Hepatocyte (in vitro differentiated cells): ENCODE results near the gene ORM2. TPM values are rescaled to one million over a fixed set of nuclear protein-coding genes. Genes with fewer than 3 reads are reported as not detected.
"Not testable (repeated sequence)": the region's sequence is repeated elsewhere in the genome, so short reads cannot be mapped to it uniquely, and the experiment has no call there.

Experiments used
- DNase-seq: peaks from one replicate; pipeline ENCODE4 v3.0.0-alpha.2; 2016; ENCODE audit warnings: low spot score
- H2AFZ ChIP-seq: fragments of 200-600 bp; sonication (generic); 2 replicates; pipeline ENCODE4 v1.6.0; 2016; ENCODE audit warnings: antibody characterized with exemption, mild to moderate bottlenecking
- H3K27ac ChIP-seq: fragments of 200-600 bp; sonication (generic); 2 replicates; pipeline ENCODE4 v1.5.1; 2016; ENCODE audit warnings: mild to moderate bottlenecking
- H3K27me3 ChIP-seq: fragments of 200-600 bp; sonication (generic); 2 replicates; pipeline ENCODE4 v1.6.1; 2016
- H3K36me3 ChIP-seq: fragments of 200-600 bp; sonication (generic); replicated peaks from 2 replicates; pipeline ENCODE4 v1.5.1; 2016; ENCODE audit warnings: low read depth; ENCODE audit not compliant: insufficient read depth
- H3K4me1 ChIP-seq: fragments of 200-600 bp; sonication (generic); 2 replicates; pipeline ENCODE4 v1.5.1; 2016; ENCODE audit warnings: mild to moderate bottlenecking, moderate library complexity; ENCODE audit not compliant: insufficient read depth
- H3K4me2 ChIP-seq: fragments of 200-600 bp; sonication (generic); 2 replicates; pipeline ENCODE4 v1.6.0; 2016
- H3K4me3 ChIP-seq: fragments of 200-600 bp; sonication (generic); 2 replicates; pipeline ENCODE4 v1.5.1; 2016; ENCODE audit warnings: mild to moderate bottlenecking
- H3K79me2 ChIP-seq: fragments of 200-600 bp; sonication (generic); 2 replicates; pipeline ENCODE4 v1.6.0; 2017; ENCODE audit warnings: mild to moderate bottlenecking
- H3K9me2 ChIP-seq: fragments of 200-600 bp; sonication (generic); replicated peaks from 2 replicates; pipeline ENCODE4 v1.6.0; 2017; ENCODE audit warnings: mild to moderate bottlenecking; ENCODE audit not compliant: insufficient read depth
- H3K9me3 ChIP-seq: fragments of 200-600 bp; sonication (generic); 2 replicates; pipeline ENCODE4 v1.5.1; 2016; ENCODE audit warnings: low read depth, mild to moderate bottlenecking
- H4K20me1 ChIP-seq: fragments of 200-600 bp; sonication (generic); 2 replicates; pipeline ENCODE4 v1.6.0; 2016; ENCODE audit warnings: mild to moderate bottlenecking; ENCODE audit not compliant: insufficient read depth, poor library complexity, severe bottlenecking
- EZH2 ChIP-seq: fragments of 200-600 bp; sonication (generic); IDR thresholded peaks from 2 replicates; pipeline ENCODE4 v1.6.1; 2016; ENCODE audit warnings: antibody characterized with exemption, mild to moderate bottlenecking, borderline replicate concordance
- EZH2phosphoT487 ChIP-seq: fragments of 200-600 bp; sonication (generic); IDR thresholded peaks from one replicate; pipeline ENCODE4 v1.6.1; 2018; ENCODE audit warnings: antibody characterized with exemption, mild to moderate bottlenecking, low read depth, moderate library complexity; ENCODE audit not compliant: unreplicated experiment, severe bottlenecking
- WGBS: methylation state at CpG from one replicate; pipeline ENCODE4 v1.1.6; 2016; ENCODE audit warnings: low lambda C conversion rate; ENCODE audit errors: missing lambda C conversion rate; 5-methylcytosine and 5-hydroxymethylcytosine counted together
- polyA plus RNA-seq: library from polyadenylated mRNA; unstranded; fragments of >200 nt; fragmentation: Nextera tagmentation; extraction: Ambion mirVana; gene quantifications from 2 replicates; pipeline ENCODE4 v1.2.1, GENCODE V29; 2016
- total RNA-seq: library from RNA; depleted of rRNA; stranded (reverse); fragments of >200 nt; gene quantifications from 2 replicates; pipeline ENCODE4 v1.2.3, GENCODE V29; 2014
- TF ChIP-seq, protein P1 (sequence below): fragments of 200-600 bp; sonication (generic); IDR thresholded peaks from 2 replicates; pipeline ENCODE4 v1.5.1; 2016; ENCODE audit warnings: antibody characterized with exemption, mild to moderate bottlenecking; ENCODE audit not compliant: poor library complexity

ORM2 gene
- total and polyA plus RNA-seq, 2 experiments from 2014 or later: 52.0 to 136 TPM

DNA sequence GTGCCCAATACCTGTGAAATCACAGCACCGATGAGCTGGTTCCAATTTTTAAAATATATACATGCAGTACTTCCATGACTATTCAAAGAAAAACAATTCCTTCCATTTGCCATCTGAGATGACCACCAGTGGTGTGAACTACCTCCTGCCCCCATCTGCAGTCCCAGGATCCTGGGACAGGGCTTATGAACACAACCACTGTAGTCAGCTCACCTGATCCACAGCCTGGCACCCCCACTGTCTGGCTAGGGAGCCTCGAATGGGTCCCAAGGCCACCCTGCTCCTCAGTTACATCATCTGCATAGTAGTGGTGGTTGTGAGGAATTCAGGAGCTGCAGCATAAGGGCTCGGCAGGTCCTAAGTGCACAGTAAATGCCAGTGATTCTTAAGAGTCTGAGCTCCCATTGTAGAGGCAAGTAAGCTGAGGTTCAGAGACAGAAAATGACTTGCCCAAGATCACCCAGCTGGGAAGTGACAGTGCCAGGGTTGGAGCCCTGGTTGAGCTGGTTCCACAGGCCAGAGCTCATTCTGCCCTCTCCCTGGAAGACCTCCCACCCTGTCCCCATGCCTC, 3.9 kb upstream of the ORM2 start:
- H3K4me3 ChIP-seq, H3K27me3 ChIP-seq, H3K9me3 ChIP-seq, H3K79me2 ChIP-seq, H3K4me2 ChIP-seq, H3K27ac ChIP-seq, H4K20me1 ChIP-seq, H3K9me2 ChIP-seq, H2AFZ ChIP-seq, H3K36me3 ChIP-seq: not testable (repeated sequence)
- 79% methylated on average over 3 of the region's 3 CpGs for WGBS
- peaks cover 19% of the 10 kb centered on the region for H3K4me1 ChIP-seq
- peak; percentile 48 for DNase-seq

GRCh38 chr9:114327749-114328148, 1.9 kb upstream of the ORM2 start:
- H3K4me3 ChIP-seq: no peak overlapping the region
- TF ChIP-seq EZH2phosphoT487: no peak
- TF ChIP-seq, protein P1, sequence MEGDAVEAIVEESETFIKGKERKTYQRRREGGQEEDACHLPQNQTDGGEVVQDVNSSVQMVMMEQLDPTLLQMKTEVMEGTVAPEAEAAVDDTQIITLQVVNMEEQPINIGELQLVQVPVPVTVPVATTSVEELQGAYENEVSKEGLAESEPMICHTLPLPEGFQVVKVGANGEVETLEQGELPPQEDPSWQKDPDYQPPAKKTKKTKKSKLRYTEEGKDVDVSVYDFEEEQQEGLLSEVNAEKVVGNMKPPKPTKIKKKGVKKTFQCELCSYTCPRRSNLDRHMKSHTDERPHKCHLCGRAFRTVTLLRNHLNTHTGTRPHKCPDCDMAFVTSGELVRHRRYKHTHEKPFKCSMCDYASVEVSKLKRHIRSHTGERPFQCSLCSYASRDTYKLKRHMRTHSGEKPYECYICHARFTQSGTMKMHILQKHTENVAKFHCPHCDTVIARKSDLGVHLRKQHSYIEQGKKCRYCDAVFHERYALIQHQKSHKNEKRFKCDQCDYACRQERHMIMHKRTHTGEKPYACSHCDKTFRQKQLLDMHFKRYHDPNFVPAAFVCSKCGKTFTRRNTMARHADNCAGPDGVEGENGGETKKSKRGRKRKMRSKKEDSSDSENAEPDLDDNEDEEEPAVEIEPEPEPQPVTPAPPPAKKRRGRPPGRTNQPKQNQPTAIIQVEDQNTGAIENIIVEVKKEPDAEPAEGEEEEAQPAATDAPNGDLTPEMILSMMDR: no peak
- no peak for TF ChIP-seq EZH2
- H3K4me1 ChIP-seq: peaks cover 19% of the 10 kb centered on the region
- peaks cover 2% of the 10 kb centered on the region for H3K79me2 ChIP-seq
- H3K9me3 ChIP-seq: no peaks in the 10 kb centered on the region
- no peaks in the 10 kb centered on the region for H3K27me3 ChIP-seq
- peak overlapping the region; percentile 72 for H3K27ac ChIP-seq
- WGBS: 93% methylated on average over 8 of the region's 8 CpGs
- no peaks in the 10 kb centered on the region for H3K36me3 ChIP-seq
- H3K4me2 ChIP-seq: no peak overlapping the region
- H3K9me2 ChIP-seq: no peaks in the 10 kb centered on the region
- peak overlapping the region; percentile 13 for H2AFZ ChIP-seq
- no peaks in the 10 kb centered on the region for H4K20me1 ChIP-seq
- peak; percentile 53 for DNase-seq

- DNase-seq: peak; percentile 64
- 78% methylated on average over 10 of the region's 10 CpGs for WGBS
- not testable (repeated sequence) for H3K36me3 ChIP-seq, H3K4me3 ChIP-seq, H3K79me2 ChIP-seq, H3K9me2 ChIP-seq, H3K9me3 ChIP-seq, H4K20me1 ChIP-seq, H3K27me3 ChIP-seq
- Histone ChIP-seq H2AFZ (peak overlapping the region; percentile 13), H3K4me1 (peaks cover 19% of the 10 kb centered on the region), H3K27ac (peak overlapping the region; percentile 72), H3K4me2 (peak overlapping the region; percentile 0)
Observed at GRCh38 chr9:114328357-114328820, 1.3 kb upstream of the ORM2 start.

- Histone ChIP-seq H3K4me2 (peak overlapping the region; percentile 0), H3K4me1 (peaks cover 19% of the 10 kb centered on the region), H3K27ac (peak overlapping the region; percentile 72)
- H3K9me2 ChIP-seq, H2AFZ ChIP-seq, H3K4me3 ChIP-seq, H3K9me3 ChIP-seq, H3K36me3 ChIP-seq, H3K79me2 ChIP-seq, H4K20me1 ChIP-seq, H3K27me3 ChIP-seq: not testable (repeated sequence)
- peak; percentile 49 for DNase-seq
- 91% methylated on average over 11 of the region's 12 CpGs for WGBS
Observed at GRCh38 chr9:114328937-114329624, 588 bp upstream of the ORM2 start.

DNA sequence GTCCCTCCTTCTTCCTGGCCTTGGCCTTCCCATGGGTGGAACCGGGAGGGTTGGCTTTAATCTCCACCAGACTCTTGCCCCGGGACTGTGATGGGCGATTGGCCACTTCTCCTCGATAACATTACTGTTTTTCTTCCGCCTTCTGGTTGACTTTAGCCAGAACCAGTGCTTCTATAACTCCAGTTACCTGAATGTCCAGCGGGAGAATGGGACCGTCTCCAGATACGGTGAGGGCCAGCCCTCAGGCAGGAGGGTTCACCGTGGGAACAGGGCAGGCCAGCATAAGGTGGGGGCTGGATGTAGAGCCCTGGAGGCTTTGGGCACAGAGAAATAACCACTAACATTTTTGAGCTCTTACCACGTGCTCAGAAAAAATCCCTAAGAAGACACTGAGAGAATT, 967 bp downstream of the ORM2 start:
- Histone ChIP-seq H3K4me2 (no peak overlapping the region), H3K9me2 (no peaks in the 10 kb centered on the region), H2AFZ (no peak overlapping the region), H3K79me2 (no peaks in the 10 kb centered on the region), H3K27me3 (no peaks in the 10 kb centered on the region), H4K20me1 (no peaks in the 10 kb centered on the region), H3K4me3 (no peak overlapping the region), H3K36me3 (no peaks in the 10 kb centered on the region), H3K9me3 (no peaks in the 10 kb centered on the region), H3K4me1 (peaks cover 19% of the 10 kb centered on the region), H3K27ac (no peak overlapping the region)
- TF ChIP-seq, protein P1: no peak
- TF ChIP-seq EZH2 (no peak), EZH2phosphoT487 (no peak)
- no peak for DNase-seq
- 88% methylated on average over 10 of the region's 10 CpGs for WGBS

DNA sequence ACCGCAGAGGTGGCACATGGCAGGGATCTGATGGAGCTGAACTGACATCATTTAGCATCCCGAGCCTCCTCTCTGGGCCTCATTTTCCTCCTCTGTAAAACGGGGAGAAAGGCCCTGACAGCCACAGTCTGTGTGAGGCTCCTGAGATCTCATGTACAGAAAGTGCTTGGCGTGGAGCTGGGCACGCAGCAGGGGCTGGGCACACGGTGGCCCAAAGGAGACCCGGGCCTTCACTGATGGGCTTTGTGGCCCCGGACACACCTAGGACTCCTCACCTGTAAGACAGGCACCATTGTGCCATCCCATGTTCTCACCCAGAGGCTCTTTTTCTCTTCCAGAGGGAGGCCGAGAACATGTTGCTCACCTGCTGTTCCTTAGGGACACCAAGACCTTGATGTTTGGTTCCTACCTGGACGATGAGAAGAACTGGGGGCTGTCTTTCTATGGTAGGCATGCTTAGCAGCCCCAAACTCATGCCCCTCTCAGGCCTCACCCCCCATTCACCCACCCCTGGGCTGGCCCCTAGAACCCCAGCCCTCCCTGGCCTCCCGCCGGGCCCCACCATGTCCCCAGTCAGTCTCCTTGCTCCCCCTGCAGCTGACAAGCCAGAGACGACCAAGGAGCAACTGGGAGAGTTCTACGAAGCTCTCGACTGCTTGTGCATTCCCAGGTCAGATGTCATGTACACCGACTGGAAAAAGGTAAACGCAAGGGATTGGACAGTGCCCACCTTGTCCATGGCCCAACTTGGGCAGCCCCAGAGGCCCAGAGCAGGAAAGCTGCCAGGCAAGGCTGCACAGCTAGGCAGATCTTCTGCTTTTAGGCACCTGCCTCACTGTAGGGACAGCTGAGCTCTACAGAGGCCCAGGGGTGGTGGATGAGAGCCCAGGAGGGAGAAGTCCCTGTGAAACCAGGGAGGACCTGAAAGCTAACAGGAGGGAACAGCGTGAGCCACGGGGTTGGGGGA, 1.8 kb downstream of the ORM2 start:
- H4K20me1 ChIP-seq, H3K9me3 ChIP-seq, DNase-seq, H3K27ac ChIP-seq, H3K4me2 ChIP-seq, H3K9me2 ChIP-seq, H3K4me3 ChIP-seq, H3K79me2 ChIP-seq, H3K27me3 ChIP-seq, H2AFZ ChIP-seq, H3K36me3 ChIP-seq: not testable (repeated sequence)
- WGBS: 82% methylated on average over 15 of the region's 19 CpGs
- H3K4me1 ChIP-seq: peaks cover 19% of the 10 kb centered on the region
